Panc1 (cell line): ENCODE results near the gene APOL5. TPM values are rescaled to one million over a fixed set of nuclear protein-coding genes. Genes with fewer than 3 reads are reported as not detected.

Experiments
- ATAC-seq: fragments of 200-7000 bp; cut with Tn5 transposase; 2 replicates; pipeline ENCODE4 v1.9.1; 2020; ENCODE audit warnings: mild to moderate bottlenecking, moderate library complexity
- BruUV-seq: library from RNA; stranded (reverse); fragments of 400-500 nt; replicated peaks from 2 replicates; lab custom pipeline; 2021; lab: Mats Ljungman, UMichigan
- CTCF ChIA-PET: fragments of 300-600 bp; sonication (Branson Sonifier 250); formaldehyde crosslinking; loops from one replicate; lab custom pipeline; 2022; ENCODE audit warnings: antibody characterized with exemption; lab: Charles Lee
- POLR2A ChIA-PET: fragments of 300-600 bp; sonication (Branson Sonifier 250); formaldehyde crosslinking; loops from one replicate; lab custom pipeline; 2022; ENCODE audit warnings: antibody characterized with exemption; lab: Charles Lee
- DNase-seq: peaks from one replicate; pipeline ENCODE4 v3.0.0-alpha.2; 2010; ENCODE audit warnings: low read depth, low spot score
- H3K27ac ChIP-seq: 2 replicates; pipeline ENCODE4 v1.5.1; 2011; ENCODE audit warnings: mild to moderate bottlenecking, low read length, inconsistent platforms
- H3K27me3 ChIP-seq: fragments of 200-500 bp; sonication (Bioruptor generic); 2 replicates; pipeline ENCODE4 v1.6.0; 2014; ENCODE audit warnings: low read length, inconsistent platforms; ENCODE audit not compliant: control insufficient read depth, insufficient read depth
- H3K36me3 ChIP-seq: fragments of 200-500 bp; sonication (Bioruptor generic); 2 replicates; pipeline ENCODE4 v1.5.1; 2014; ENCODE audit warnings: inconsistent platforms, mild to moderate bottlenecking, low read length, moderate library complexity; ENCODE audit not compliant: control insufficient read depth, insufficient read depth
- H3K4me1 ChIP-seq: 2 replicates; pipeline ENCODE4 v1.5.1; 2011; ENCODE audit warnings: inconsistent platforms, mild to moderate bottlenecking, low read length, moderate library complexity; ENCODE audit not compliant: control insufficient read depth, insufficient read depth
- H3K4me3 ChIP-seq, 2 experiments: 2 replicates each; pipeline ENCODE4 v1.5.1; 2011 to 2012; ENCODE audit warnings: low read depth in 2 of 2, low read length in 2 of 2, mild to moderate bottlenecking in 2 of 2, inconsistent platforms in 1 of 2, moderate library complexity in 1 of 2
- H3K9me3 ChIP-seq: fragments of 200-500 bp; sonication (Bioruptor generic); 2 replicates; pipeline ENCODE4 v1.5.1; 2014; ENCODE audit warnings: low read depth, mild to moderate bottlenecking, inconsistent platforms, low read length, moderate library complexity; ENCODE audit not compliant: control insufficient read depth, insufficient read depth
- POLR2AphosphoS5 ChIP-seq: IDR thresholded peaks from 2 replicates; pipeline ENCODE4 v1.6.1; 2012; ENCODE audit warnings: mild to moderate bottlenecking, low read depth, low read length, moderate library complexity
- SIN3A ChIP-seq: IDR thresholded peaks from 2 replicates; pipeline ENCODE4 v1.6.1; 2012; ENCODE audit warnings: low read depth, mild to moderate bottlenecking, low read length, moderate library complexity, borderline replicate concordance; ENCODE audit not compliant: insufficient read depth
- TCF7L2 ChIP-seq: IDR thresholded peaks from 2 replicates; pipeline ENCODE4 v1.6.1; 2011; ENCODE audit warnings: mild to moderate bottlenecking, low read depth, low read length, inconsistent platforms
- in situ Hi-C: cut with HindIII; loops from 2 replicates; pipeline ENCODE4 v1.10.0; 2016; ENCODE audit warnings: low sequenced_read_pairs, low pct_unique_long_range_greater_than_20kb
- intact Hi-C: fragments of 100-400 bp; cut with micrococcal nuclease; formaldehyde crosslinking; loops from one replicate; pipeline ENCODE4 v1.10.0; 2022; ENCODE audit not compliant: unreplicated experiment
- total RNA-seq: library from RNA; stranded (reverse); gene quantifications from one replicate; pipeline ENCODE4 v1.2.1, GENCODE V29; 2021; ENCODE audit not compliant: unreplicated experiment
- TF ChIP-seq, protein P1 (sequence below): fragments of 450-650 bp; IDR thresholded peaks from 2 replicates; pipeline ENCODE4 v1.5.1; 2017; ENCODE audit warnings: mild to moderate bottlenecking
- TF ChIP-seq, protein P2 (sequence below), 2 experiments: IDR thresholded peaks; 2 replicates each; pipeline ENCODE4 v1.6.1; 2011 to 2012; ENCODE audit warnings: low read depth in 2 of 2, control low read depth in 1 of 2, low read length in 1 of 2, mild to moderate bottlenecking in 1 of 2, moderate library complexity in 1 of 2; ENCODE audit not compliant: insufficient read depth in 1 of 2

APOL5 gene
- total RNA-seq, 1 experiment from 2014 or later, result not detected

DNA sequence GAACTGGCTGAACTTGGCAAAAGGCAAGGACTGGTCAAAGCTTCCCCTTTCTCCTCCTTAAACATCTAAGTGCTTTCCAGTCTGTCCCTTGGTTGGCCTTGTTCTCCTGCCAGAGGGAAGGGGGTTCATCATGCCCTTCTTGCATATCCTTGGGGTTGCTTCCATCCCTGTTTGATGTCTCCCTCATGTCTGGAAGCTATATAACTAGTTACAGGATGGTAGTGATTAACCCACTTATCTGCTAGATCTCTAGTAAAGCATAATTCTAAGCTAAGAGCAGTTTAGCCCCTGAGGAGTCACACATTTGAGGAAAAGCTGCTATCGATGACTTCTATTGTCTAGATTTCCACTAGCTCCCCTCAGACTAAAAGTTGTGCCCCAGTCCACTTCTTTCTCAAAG, 22.9 kb downstream of the APOL5 start:
- DNase-seq (no peak), ATAC-seq (no peak)
- intact Hi-C loops, result no loop called here
- Histone ChIP-seq H3K4me1 (no peaks in the 10 kb centered on the region), H3K27me3 (no peaks in the 10 kb centered on the region), H3K36me3 (peaks cover 5% of the 10 kb centered on the region; the same call in 1 of the 2 replicates), H3K4me3 (no peak overlapping the region), H3K9me3 (no peaks in the 10 kb centered on the region), H3K27ac (peak overlapping the region; percentile 51; the same call in 1 of the 2 replicates)
- BruUV-seq, result no TSS peak
- TF ChIP-seq, protein P1, sequence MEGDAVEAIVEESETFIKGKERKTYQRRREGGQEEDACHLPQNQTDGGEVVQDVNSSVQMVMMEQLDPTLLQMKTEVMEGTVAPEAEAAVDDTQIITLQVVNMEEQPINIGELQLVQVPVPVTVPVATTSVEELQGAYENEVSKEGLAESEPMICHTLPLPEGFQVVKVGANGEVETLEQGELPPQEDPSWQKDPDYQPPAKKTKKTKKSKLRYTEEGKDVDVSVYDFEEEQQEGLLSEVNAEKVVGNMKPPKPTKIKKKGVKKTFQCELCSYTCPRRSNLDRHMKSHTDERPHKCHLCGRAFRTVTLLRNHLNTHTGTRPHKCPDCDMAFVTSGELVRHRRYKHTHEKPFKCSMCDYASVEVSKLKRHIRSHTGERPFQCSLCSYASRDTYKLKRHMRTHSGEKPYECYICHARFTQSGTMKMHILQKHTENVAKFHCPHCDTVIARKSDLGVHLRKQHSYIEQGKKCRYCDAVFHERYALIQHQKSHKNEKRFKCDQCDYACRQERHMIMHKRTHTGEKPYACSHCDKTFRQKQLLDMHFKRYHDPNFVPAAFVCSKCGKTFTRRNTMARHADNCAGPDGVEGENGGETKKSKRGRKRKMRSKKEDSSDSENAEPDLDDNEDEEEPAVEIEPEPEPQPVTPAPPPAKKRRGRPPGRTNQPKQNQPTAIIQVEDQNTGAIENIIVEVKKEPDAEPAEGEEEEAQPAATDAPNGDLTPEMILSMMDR, result no peak
- TF ChIP-seq POLR2AphosphoS5 (no peak), TCF7L2 (no peak)
- ChIA-PET POLR2A (interaction anchor here (0.6 kb wide), 1 partner anchor 85 kb away, joined by 5 read pairs; no protein-coding TSS in a partner anchor), CTCF (no interaction called here)
- in situ Hi-C loops, result no loop called here

DNA sequence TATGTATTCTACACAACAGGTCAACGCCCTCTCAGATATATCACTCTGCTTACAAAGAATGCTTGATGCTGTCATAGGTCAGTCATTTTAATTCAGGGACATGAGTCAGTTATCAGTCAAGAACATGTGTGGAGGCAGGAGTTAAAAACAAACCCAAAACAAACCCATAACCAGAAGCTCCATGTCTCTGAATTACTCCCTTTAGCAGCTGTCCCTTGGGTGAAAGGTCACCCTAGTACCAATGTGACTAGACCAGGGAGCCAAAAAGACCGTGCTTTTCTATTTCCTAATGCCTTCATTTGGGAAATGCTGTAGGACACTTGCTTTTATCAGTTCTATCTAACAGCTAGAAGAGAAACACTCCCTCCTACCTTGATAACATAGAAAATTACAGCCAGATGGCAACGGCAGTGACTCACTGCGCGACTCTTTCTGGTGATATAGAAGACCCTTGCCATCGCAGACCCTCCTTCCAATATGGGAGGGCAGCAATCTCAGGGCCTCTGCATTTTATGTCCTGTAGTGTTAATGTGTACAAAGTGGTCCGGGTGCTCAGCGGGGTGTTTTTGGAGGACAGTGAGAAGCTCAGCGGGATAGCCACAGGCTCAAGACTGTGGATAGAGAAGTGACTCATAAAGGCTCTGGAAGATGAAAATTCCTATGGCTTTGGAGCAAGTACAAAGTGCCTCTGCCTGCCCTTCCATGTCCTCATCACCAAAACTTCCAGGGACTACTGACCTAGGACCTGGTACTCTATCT, 24.8 kb downstream of the APOL5 start:
- DNase-seq (no peak), ATAC-seq (peak; percentile 72)
- BruUV-seq, result no TSS peak
- H3K4me1 ChIP-seq, result no peaks in the 10 kb centered on the region
- intact Hi-C loops, result no loop called here
- ChIA-PET POLR2A (interaction anchor here (0.6 kb wide), 1 partner anchor 125 kb away, joined by 9 read pairs; no protein-coding TSS in a partner anchor), CTCF (no interaction called here)
- no peaks in the 10 kb centered on the region for H3K9me3 ChIP-seq
- in situ Hi-C loops, result no loop called here
- TF ChIP-seq, protein P1, result no peak
- no peak for TF ChIP-seq SIN3A
- TF ChIP-seq, protein P2, sequence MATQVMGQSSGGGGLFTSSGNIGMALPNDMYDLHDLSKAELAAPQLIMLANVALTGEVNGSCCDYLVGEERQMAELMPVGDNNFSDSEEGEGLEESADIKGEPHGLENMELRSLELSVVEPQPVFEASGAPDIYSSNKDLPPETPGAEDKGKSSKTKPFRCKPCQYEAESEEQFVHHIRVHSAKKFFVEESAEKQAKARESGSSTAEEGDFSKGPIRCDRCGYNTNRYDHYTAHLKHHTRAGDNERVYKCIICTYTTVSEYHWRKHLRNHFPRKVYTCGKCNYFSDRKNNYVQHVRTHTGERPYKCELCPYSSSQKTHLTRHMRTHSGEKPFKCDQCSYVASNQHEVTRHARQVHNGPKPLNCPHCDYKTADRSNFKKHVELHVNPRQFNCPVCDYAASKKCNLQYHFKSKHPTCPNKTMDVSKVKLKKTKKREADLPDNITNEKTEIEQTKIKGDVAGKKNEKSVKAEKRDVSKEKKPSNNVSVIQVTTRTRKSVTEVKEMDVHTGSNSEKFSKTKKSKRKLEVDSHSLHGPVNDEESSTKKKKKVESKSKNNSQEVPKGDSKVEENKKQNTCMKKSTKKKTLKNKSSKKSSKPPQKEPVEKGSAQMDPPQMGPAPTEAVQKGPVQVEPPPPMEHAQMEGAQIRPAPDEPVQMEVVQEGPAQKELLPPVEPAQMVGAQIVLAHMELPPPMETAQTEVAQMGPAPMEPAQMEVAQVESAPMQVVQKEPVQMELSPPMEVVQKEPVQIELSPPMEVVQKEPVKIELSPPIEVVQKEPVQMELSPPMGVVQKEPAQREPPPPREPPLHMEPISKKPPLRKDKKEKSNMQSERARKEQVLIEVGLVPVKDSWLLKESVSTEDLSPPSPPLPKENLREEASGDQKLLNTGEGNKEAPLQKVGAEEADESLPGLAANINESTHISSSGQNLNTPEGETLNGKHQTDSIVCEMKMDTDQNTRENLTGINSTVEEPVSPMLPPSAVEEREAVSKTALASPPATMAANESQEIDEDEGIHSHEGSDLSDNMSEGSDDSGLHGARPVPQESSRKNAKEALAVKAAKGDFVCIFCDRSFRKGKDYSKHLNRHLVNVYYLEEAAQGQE (IDR thresholded peaks at IDR 0.05; ENCODE audit: insufficient read depth in 1 of 2, low read depth in 2 of 2, low read length in 1 of 2), result no peak
- no peak for TF ChIP-seq POLR2AphosphoS5
- no peak for TF ChIP-seq TCF7L2
- H3K27me3 ChIP-seq, result no peaks in the 10 kb centered on the region
- H3K36me3 ChIP-seq, result peaks cover 8% of the 10 kb centered on the region; the same call in 1 of the 2 replicates
- H3K27ac ChIP-seq, result peak overlapping the region; percentile 17; the same call in 1 of the 2 replicates
- no peak overlapping the region for H3K4me3 ChIP-seq
